ENCODE data around the gene ANXA11. TPM values are rescaled to one million over a fixed set of nuclear protein-coding genes. Genes with fewer than 3 reads are reported as not detected.

ANXA11 gene
- total RNA-seq, 1 experiment from 2014 or later = 68.1 TPM

GRCh38 chr10:80152820-80153219 is 52.5 kb downstream of the ANXA11 start:
- no peaks in the 10 kb centered on the region; the same call in 1 of the 2 replicates for H3K27me3 ChIP-seq (ENCODE audit: insufficient read depth, low read length)

More at GRCh38 chr10:80152820-80153219, 52.5 kb downstream of the ANXA11 start:
- no peak overlapping the region for H3K23ac ChIP-seq (ENCODE audit: insufficient read length, low read depth, low read length)
- H3K4me2 ChIP-seq (ENCODE audit: insufficient read depth, insufficient read length, low read length) = no peak overlapping the region
- H2AK5ac ChIP-seq (ENCODE audit: insufficient read length, low read length) = no peak overlapping the region
- no peaks in the 10 kb centered on the region for H4K20me1 ChIP-seq (ENCODE audit: control insufficient read depth, insufficient read depth, insufficient read length)
- WGBS (ENCODE audit: extremely low coverage, insufficient read length, low lambda C conversion rate) = no CpG with 5 or more reads among the region's 6 CpGs
- H3K79me2 ChIP-seq (ENCODE audit: insufficient read depth, low read length) = no peaks in the 10 kb centered on the region
- H3K9ac ChIP-seq (ENCODE audit: extremely low read depth, insufficient read length, low read length) = no peak overlapping the region
- no peak overlapping the region for H2BK5ac ChIP-seq (ENCODE audit: insufficient read length, low read length)
- H4K91ac ChIP-seq (ENCODE audit: insufficient read length, low read depth, low read length) = no peak overlapping the region
- Mint-ChIP-seq H3K27me3 (ENCODE audit: low read depth) (no peaks in the 10 kb centered on the region), H3K27ac (no peak overlapping the region; a peak in 1 of 7 replicates), H3K9me3 (peaks cover 4 to 9% of the 10 kb centered on the region in 2 experiments; a peak in 4 of 5 replicates), H3K4me3 (no peak overlapping the region), H3K4me1 (peaks cover 7% of the 10 kb centered on the region in 2 experiments; a peak in 3 of 4 replicates), H3K36me3 (ENCODE audit: insufficient read depth in 1 of 3, low read depth in 3 of 3) (peaks cover 11 to 37% (median 31%) of the 10 kb centered on the region in 3 experiments)
- H3T11ph ChIP-seq (ENCODE audit: low read length) = no peak overlapping the region
- H2BK15ac ChIP-seq (ENCODE audit: low read depth, low read length) = no peak overlapping the region
- no peak overlapping the region for H3K56ac ChIP-seq (ENCODE audit: insufficient read length, low read depth, low read length)
- H3K4me1 ChIP-seq (ENCODE audit: insufficient read depth, low read length) = no peaks in the 10 kb centered on the region
- H2BK120ac ChIP-seq (ENCODE audit: low read depth, low read length, poor library complexity, severe bottlenecking) = no peak overlapping the region
- DNase-seq = no peak
- no peak overlapping the region for H4K5ac ChIP-seq (ENCODE audit: insufficient read length, low read depth, low read length)
- H4K8ac ChIP-seq (replicated peaks; ENCODE audit: insufficient read length, low read depth, low read length) = no peak overlapping the region
- H3K4ac ChIP-seq (ENCODE audit: low read depth, low read length) = no peak overlapping the region
- H3K14ac ChIP-seq (ENCODE audit: insufficient read depth, low read length) = no peak overlapping the region
- no peak overlapping the region for H2AFZ ChIP-seq (ENCODE audit: low read length)
- H3K27ac ChIP-seq (ENCODE audit: insufficient read length, low read depth, low read length) = no peak overlapping the region
- H2BK12ac ChIP-seq (ENCODE audit: insufficient read length, low read depth, low read length) = no peak overlapping the region
- TF ChIP-seq, protein P1, sequence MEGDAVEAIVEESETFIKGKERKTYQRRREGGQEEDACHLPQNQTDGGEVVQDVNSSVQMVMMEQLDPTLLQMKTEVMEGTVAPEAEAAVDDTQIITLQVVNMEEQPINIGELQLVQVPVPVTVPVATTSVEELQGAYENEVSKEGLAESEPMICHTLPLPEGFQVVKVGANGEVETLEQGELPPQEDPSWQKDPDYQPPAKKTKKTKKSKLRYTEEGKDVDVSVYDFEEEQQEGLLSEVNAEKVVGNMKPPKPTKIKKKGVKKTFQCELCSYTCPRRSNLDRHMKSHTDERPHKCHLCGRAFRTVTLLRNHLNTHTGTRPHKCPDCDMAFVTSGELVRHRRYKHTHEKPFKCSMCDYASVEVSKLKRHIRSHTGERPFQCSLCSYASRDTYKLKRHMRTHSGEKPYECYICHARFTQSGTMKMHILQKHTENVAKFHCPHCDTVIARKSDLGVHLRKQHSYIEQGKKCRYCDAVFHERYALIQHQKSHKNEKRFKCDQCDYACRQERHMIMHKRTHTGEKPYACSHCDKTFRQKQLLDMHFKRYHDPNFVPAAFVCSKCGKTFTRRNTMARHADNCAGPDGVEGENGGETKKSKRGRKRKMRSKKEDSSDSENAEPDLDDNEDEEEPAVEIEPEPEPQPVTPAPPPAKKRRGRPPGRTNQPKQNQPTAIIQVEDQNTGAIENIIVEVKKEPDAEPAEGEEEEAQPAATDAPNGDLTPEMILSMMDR (conservative IDR thresholded peaks at IDR 0.05) = no peak
- H3K9me3 ChIP-seq (ENCODE audit: control insufficient read depth, low read depth, low read length) = no peaks in the 10 kb centered on the region
- no peak overlapping the region for H3K18ac ChIP-seq (ENCODE audit: insufficient read length, low read depth, low read length)
- H2BK20ac ChIP-seq (ENCODE audit: low read depth, low read length, poor library complexity, severe bottlenecking) = no peak overlapping the region
- no peaks in the 10 kb centered on the region for H3K79me1 ChIP-seq (ENCODE audit: insufficient read depth, low read depth, low read length, poor library complexity, severe bottlenecking)
- H3K23me2 ChIP-seq (ENCODE audit: insufficient read length, low read depth, low read length, poor library complexity, severe bottlenecking) = no peaks in the 10 kb centered on the region

Data from H9 (cell line).